OCI-LY7 (cell line): Measurements from ENCODE around the gene RTN4R. TPM values are rescaled to one million over a fixed set of nuclear protein-coding genes. Genes with fewer than 3 reads are reported as not detected.

Experiments used
- BruUV-seq: library from RNA; stranded (reverse); fragments of 400-500 nt; replicated peaks from 2 replicates; lab custom pipeline; 2021; lab: Mats Ljungman, UMichigan
- CTCF ChIA-PET: fragments of 300-600 bp; sonication (Branson Sonifier 250); formaldehyde crosslinking; loops from one replicate; lab custom pipeline; 2022; ENCODE audit warnings: antibody characterized with exemption; ENCODE audit not compliant: unreplicated experiment; lab: Charles Lee
- POLR2A ChIA-PET: fragments of 300-600 bp; sonication (Branson Sonifier 250); formaldehyde crosslinking; loops from one replicate; lab custom pipeline; 2022; ENCODE audit warnings: antibody characterized with exemption; lab: Charles Lee
- DNase-seq: peaks from one replicate; pipeline ENCODE4 v3.0.0-alpha.2; 2015; ENCODE audit warnings: low spot score
- H2AFZ ChIP-seq: fragments of 200-600 bp; sonication (generic), shearing (Covaris generic); 2 replicates; pipeline ENCODE4 v1.6.1; 2014; ENCODE audit warnings: mild to moderate bottlenecking, antibody characterized with exemption, low read length, moderate library complexity
- H3K27ac ChIP-seq: fragments of 200-600 bp; sonication (generic); 2 replicates; pipeline ENCODE4 v1.5.1; 2014; ENCODE audit warnings: mixed run types, low read depth, mild to moderate bottlenecking, moderate library complexity, low read length, inconsistent platforms; ENCODE audit not compliant: poor library complexity, severe bottlenecking
- H3K36me3 ChIP-seq: fragments of 200-600 bp; sonication (generic); 2 replicates; pipeline ENCODE4 v1.6.1; 2014; ENCODE audit warnings: mild to moderate bottlenecking, antibody characterized with exemption, low read length, moderate library complexity, mixed read lengths; ENCODE audit not compliant: insufficient read depth
- H3K4me1 ChIP-seq: fragments of 200-600 bp; sonication (generic); 2 replicates; pipeline ENCODE4 v1.5.1; 2014; ENCODE audit warnings: mild to moderate bottlenecking, low read length; ENCODE audit not compliant: insufficient read depth, poor library complexity, severe bottlenecking
- H3K4me2 ChIP-seq: fragments of 200-600 bp; sonication (generic); 2 replicates; pipeline ENCODE4 v1.6.1; 2014; ENCODE audit warnings: mild to moderate bottlenecking, low read length
- H3K4me3 ChIP-seq: fragments of 200-600 bp; sonication (generic); 2 replicates; pipeline ENCODE4 v1.5.1; 2014; ENCODE audit warnings: mild to moderate bottlenecking, low read depth, low read length; ENCODE audit not compliant: poor library complexity, severe bottlenecking
- H3K79me2 ChIP-seq: fragments of 200-600 bp; sonication (generic); 2 replicates; pipeline ENCODE4 v1.6.1; 2016; ENCODE audit warnings: low read depth, mild to moderate bottlenecking, low read length, moderate library complexity, mixed read lengths; ENCODE audit not compliant: insufficient read depth
- H3K9me2 ChIP-seq: fragments of 200-600 bp; sonication (generic); 2 replicates; pipeline ENCODE4 v1.6.1; 2016; ENCODE audit warnings: mild to moderate bottlenecking, low read length, mixed read lengths; ENCODE audit not compliant: insufficient read depth
- H3K9me3 ChIP-seq: fragments of 200-600 bp; sonication (generic); 2 replicates; pipeline ENCODE4 v1.6.1; 2014; ENCODE audit warnings: mild to moderate bottlenecking, mixed run types, low read length, mixed read lengths
- H4K20me1 ChIP-seq: fragments of 200-600 bp; sonication (generic); 2 replicates; pipeline ENCODE4 v1.6.1; 2014; ENCODE audit warnings: mild to moderate bottlenecking, antibody characterized with exemption, low read length, moderate library complexity, mixed read lengths; ENCODE audit not compliant: insufficient read depth
- EZH2phosphoT487 ChIP-seq: fragments of 200-600 bp; sonication (generic); IDR thresholded peaks from 2 replicates; pipeline ENCODE4 v1.6.1; 2018; ENCODE audit warnings: low read depth, borderline replicate concordance, mild to moderate bottlenecking, mixed run types, antibody characterized with exemption, low read length, moderate library complexity, mixed read lengths
- intact Hi-C: fragments of 100-400 bp; cut with micrococcal nuclease; formaldehyde crosslinking; loops from one replicate; pipeline ENCODE4 v1.10.0; 2022; ENCODE audit not compliant: unreplicated experiment
- total RNA-seq, 2 experiments: library from RNA; depleted of rRNA in 1 of 2; stranded (reverse); fragments of >200 nt in 1 of 2; shearing (Covaris generic) in 1 of 2; gene quantifications; 2 replicates each; pipeline ENCODE4 v1.2.3, GENCODE V29; 2014 to 2022
- TF ChIP-seq, protein P1 (sequence below): fragments of 200-600 bp; sonication (generic); conservative IDR thresholded peaks from 2 replicates; pipeline ENCODE4 v1.5.1; 2014; ENCODE audit warnings: mild to moderate bottlenecking, antibody characterized with exemption, low read length, moderate library complexity, mixed read lengths

The RTN4R gene
- total RNA-seq, 2 experiments from 2014 or later: not detected

DNA sequence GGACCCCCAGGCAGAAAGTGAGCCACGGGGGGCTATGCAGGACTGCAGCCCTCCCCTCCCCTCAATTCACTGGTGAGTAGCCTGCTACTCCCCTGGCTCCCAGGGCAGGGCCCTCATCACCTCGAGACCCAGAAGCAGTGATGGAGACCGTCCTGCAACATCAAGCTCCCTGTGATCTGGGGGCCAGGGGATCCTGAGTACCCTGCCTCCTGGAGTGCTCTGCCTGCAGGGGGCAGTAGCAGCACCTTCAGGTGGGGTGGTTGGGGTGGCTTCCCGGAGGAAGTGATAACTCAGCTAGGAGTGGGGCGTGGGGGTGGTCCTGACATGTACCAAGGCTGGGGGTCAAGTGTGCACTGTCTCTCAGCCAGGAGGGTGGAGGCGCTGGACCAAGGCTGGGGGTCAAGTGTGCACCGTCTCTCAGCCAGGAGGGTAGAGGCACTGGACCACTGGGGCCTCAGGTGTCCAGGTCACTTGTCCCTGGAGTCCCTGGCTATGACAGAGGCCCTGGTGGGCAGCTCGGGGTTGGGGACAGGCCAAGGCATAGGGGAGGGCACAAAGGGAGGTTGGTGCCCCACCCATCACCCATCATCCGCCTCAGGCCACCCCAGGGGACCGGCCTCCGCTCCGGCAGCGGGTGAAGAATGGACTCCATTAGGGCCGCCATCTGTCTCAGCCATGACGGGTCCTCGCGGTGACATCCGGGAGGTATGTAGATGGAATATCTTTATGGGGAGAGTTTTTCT lies 9.4 kb downstream of the RTN4R start:
- ChIA-PET CTCF (interaction anchor here (0.7 kb wide), 1 partner anchor 306 kb away, joined by 4 read pairs; no protein-coding TSS in a partner anchor), POLR2A (no interaction called here)
- no peaks in the 10 kb centered on the region for H3K9me3 ChIP-seq
- DNase-seq: peak; percentile 35
- no peak overlapping the region for H3K4me2 ChIP-seq
- TF ChIP-seq, protein P1, sequence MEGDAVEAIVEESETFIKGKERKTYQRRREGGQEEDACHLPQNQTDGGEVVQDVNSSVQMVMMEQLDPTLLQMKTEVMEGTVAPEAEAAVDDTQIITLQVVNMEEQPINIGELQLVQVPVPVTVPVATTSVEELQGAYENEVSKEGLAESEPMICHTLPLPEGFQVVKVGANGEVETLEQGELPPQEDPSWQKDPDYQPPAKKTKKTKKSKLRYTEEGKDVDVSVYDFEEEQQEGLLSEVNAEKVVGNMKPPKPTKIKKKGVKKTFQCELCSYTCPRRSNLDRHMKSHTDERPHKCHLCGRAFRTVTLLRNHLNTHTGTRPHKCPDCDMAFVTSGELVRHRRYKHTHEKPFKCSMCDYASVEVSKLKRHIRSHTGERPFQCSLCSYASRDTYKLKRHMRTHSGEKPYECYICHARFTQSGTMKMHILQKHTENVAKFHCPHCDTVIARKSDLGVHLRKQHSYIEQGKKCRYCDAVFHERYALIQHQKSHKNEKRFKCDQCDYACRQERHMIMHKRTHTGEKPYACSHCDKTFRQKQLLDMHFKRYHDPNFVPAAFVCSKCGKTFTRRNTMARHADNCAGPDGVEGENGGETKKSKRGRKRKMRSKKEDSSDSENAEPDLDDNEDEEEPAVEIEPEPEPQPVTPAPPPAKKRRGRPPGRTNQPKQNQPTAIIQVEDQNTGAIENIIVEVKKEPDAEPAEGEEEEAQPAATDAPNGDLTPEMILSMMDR: peak; percentile 80
- no peak for TF ChIP-seq EZH2phosphoT487
- no peaks in the 10 kb centered on the region for H4K20me1 ChIP-seq
- intact Hi-C loops: no loop called here
- no TSS peak for BruUV-seq
- H2AFZ ChIP-seq: no peak overlapping the region
- no peaks in the 10 kb centered on the region for H3K36me3 ChIP-seq
- no peak overlapping the region for H3K4me3 ChIP-seq
- H3K4me1 ChIP-seq: no peaks in the 10 kb centered on the region
- no peak overlapping the region for H3K27ac ChIP-seq
- no peaks in the 10 kb centered on the region for H3K9me2 ChIP-seq
- H3K79me2 ChIP-seq: no peaks in the 10 kb centered on the region

DNA sequence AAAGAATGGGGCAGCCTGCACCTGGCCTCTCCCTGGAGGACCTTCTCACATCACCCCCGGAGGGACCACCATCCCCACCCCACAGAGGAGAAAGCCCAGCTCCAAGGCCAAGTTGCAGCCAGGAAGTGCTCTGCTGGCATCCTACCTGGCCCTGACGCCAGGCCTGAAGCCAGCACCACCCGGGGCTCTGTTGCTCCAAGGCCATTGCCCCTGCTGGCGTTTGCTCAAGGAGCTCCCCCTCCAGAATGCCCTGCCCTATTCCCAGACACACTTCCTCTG lies 10.2 kb downstream of the RTN4R start:
- H3K36me3 ChIP-seq: no peaks in the 10 kb centered on the region
- H3K79me2 ChIP-seq: no peaks in the 10 kb centered on the region
- no peaks in the 10 kb centered on the region for H3K4me1 ChIP-seq
- no peak overlapping the region for H3K4me3 ChIP-seq
- TF ChIP-seq EZH2phosphoT487: no peak
- TF ChIP-seq, protein P1: no peak
- POLR2A ChIA-PET: interaction anchor here (0.6 kb wide), 1 partner anchor 63 kb away, joined by 4 read pairs; no protein-coding TSS in a partner anchor
- intact Hi-C loops: no loop called here
- no peaks in the 10 kb centered on the region for H3K9me3 ChIP-seq
- no peaks in the 10 kb centered on the region for H3K9me2 ChIP-seq
- no peaks in the 10 kb centered on the region for H4K20me1 ChIP-seq
- DNase-seq: no peak
- BruUV-seq: no TSS peak
- H2AFZ ChIP-seq: no peak overlapping the region
- no peak overlapping the region for H3K27ac ChIP-seq
- CTCF ChIA-PET: interaction anchor here (0.7 kb wide), 1 partner anchor 307 kb away, joined by 4 read pairs; no protein-coding TSS in a partner anchor
- no peak overlapping the region for H3K4me2 ChIP-seq
